Endothelial cell of umbilical vein (primary cell): ENCODE results near the gene WDR37. TPM values are rescaled to one million over a fixed set of nuclear protein-coding genes. Genes with fewer than 3 reads are reported as not detected.

Source experiments
- BruUV-seq: library from RNA; stranded (reverse); fragments of 400-500 nt; replicated peaks from 2 replicates; lab custom pipeline; 2021; lab: Mats Ljungman, UMichigan
- CTCF ChIA-PET: fragments of 300-600, 350-600 bp; sonication (Branson Sonifier 250); formaldehyde crosslinking; loops from one replicate; lab custom pipeline; 2021; ENCODE audit warnings: antibody characterized with exemption, inconsistent platforms; lab: Charles Lee
- POLR2A ChIA-PET: fragments of 300-600, 350-600 bp; sonication (Branson Sonifier 250); formaldehyde crosslinking; loops from one replicate; lab custom pipeline; 2021; ENCODE audit warnings: antibody characterized with exemption, inconsistent platforms; lab: Charles Lee
- DNase-seq: peaks from one replicate; pipeline ENCODE4 v3.0.0-alpha.2; 2011; ENCODE audit warnings: low read depth, low spot score
- FAIRE-seq: peaks from 2 replicates; lab custom pipeline; 2011; peaks lifted over from hg19 to GRCh38; lab: Jason Lieb, UNC
- H2AFZ ChIP-seq: 2 replicates; pipeline ENCODE4 v1.6.0; 2012; ENCODE audit warnings: low read depth, low read length, control low read depth, inconsistent platforms
- H3K27ac ChIP-seq: 2 replicates; pipeline ENCODE4 v1.5.1; 2011; ENCODE audit warnings: low read depth, mild to moderate bottlenecking, control low read depth, low read length, moderate library complexity; ENCODE audit not compliant: insufficient read depth
- H3K27me3 ChIP-seq, 2 experiments: 2 replicates each; pipeline versions ENCODE4 v1.6.0 to v1.6.1; 2011; ENCODE audit warnings: low read length in 2 of 2, mixed read lengths in 1 of 2; ENCODE audit not compliant: control insufficient read depth in 2 of 2, insufficient read depth in 2 of 2
- H3K36me3 ChIP-seq, 2 experiments: 2 replicates in 1 of 2; 3 replicates in 1 of 2; pipeline ENCODE4 v1.5.1; 2011; ENCODE audit warnings: low read length in 2 of 2, mild to moderate bottlenecking in 1 of 2, moderate library complexity in 1 of 2; ENCODE audit not compliant: control insufficient read depth in 2 of 2, insufficient read depth in 2 of 2; ENCODE audit errors: extremely low read depth in 1 of 2
- H3K4me1 ChIP-seq: 3 replicates; pipeline ENCODE4 v1.5.1; 2011; ENCODE audit warnings: mild to moderate bottlenecking, low read length; ENCODE audit not compliant: control insufficient read depth, insufficient read depth; ENCODE audit errors: extremely low read depth
- H3K4me2 ChIP-seq: 2 replicates; pipeline ENCODE4 v1.6.1; 2011; ENCODE audit warnings: low read length, control low read depth, mixed read lengths; ENCODE audit not compliant: insufficient read depth
- H3K4me3 ChIP-seq, 3 experiments: fragments of 200-600 bp in 1 of 3; sonication (generic), shearing (Covaris generic) in 1 of 3; replicated peaks in 1 of 3; 2 replicates each; pipeline ENCODE4 v1.5.1; 2011 to 2016; ENCODE audit warnings: control low read depth in 3 of 3, low read length in 3 of 3, mild to moderate bottlenecking in 2 of 3, inconsistent platforms in 1 of 3, low read depth in 1 of 3, moderate library complexity in 1 of 3; ENCODE audit not compliant: insufficient read depth in 1 of 3
- H3K79me2 ChIP-seq: 2 replicates; pipeline ENCODE4 v1.6.0; 2012; ENCODE audit warnings: low read length, inconsistent platforms; ENCODE audit not compliant: control insufficient read depth, insufficient read depth
- H3K9ac ChIP-seq: replicated peaks from 2 replicates; pipeline ENCODE3; 2011; ENCODE audit warnings: low read length, control low read depth; ENCODE audit not compliant: insufficient read depth; ENCODE audit errors: extremely low read depth
- H3K9me1 ChIP-seq: replicated peaks from 3 replicates; pipeline ENCODE4 v1.6.0; 2011; ENCODE audit warnings: mild to moderate bottlenecking, low read length; ENCODE audit not compliant: control insufficient read depth, insufficient read depth; ENCODE audit errors: extremely low read depth
- H3K9me3 ChIP-seq: replicated peaks from 2 replicates; pipeline ENCODE4 v1.5.1; 2012; ENCODE audit warnings: low read length, inconsistent platforms; ENCODE audit not compliant: control insufficient read depth, insufficient read depth
- H4K20me1 ChIP-seq: replicated peaks from 2 replicates; pipeline ENCODE3; 2011; ENCODE audit warnings: mild to moderate bottlenecking, low read length; ENCODE audit not compliant: control insufficient read depth, insufficient read depth; ENCODE audit errors: extremely low read depth
- CTCF ChIP-seq, 2 donors: IDR thresholded peaks; 1 replicate in 1 of 2; 2 replicates in 1 of 2; pipeline ENCODE4 v1.5.1; 2011; ENCODE audit warnings: low read length in 2 of 2, mild to moderate bottlenecking in 2 of 2, moderate library complexity in 2 of 2, control low read depth in 1 of 2, inconsistent platforms in 1 of 2, low read depth in 1 of 2; ENCODE audit not compliant: insufficient read depth in 1 of 2; ENCODE audit errors: extremely low read depth in 1 of 2
- EZH2 ChIP-seq: IDR thresholded peaks from 2 replicates; pipeline ENCODE4 v1.6.1; 2012; ENCODE audit warnings: borderline replicate concordance, low read depth, mild to moderate bottlenecking, moderate library complexity, low read length, inconsistent platforms; ENCODE audit not compliant: severe bottlenecking
- FOS ChIP-seq: IDR thresholded peaks from 2 replicates; pipeline ENCODE4 v1.6.1; 2011; ENCODE audit warnings: mild to moderate bottlenecking, low read length, moderate library complexity, borderline replicate concordance; ENCODE audit not compliant: insufficient read depth
- GATA2 ChIP-seq: IDR thresholded peaks from 2 replicates; pipeline ENCODE4 v1.7.0; 2011; ENCODE audit warnings: low read depth, mild to moderate bottlenecking, moderate library complexity, mixed read lengths, low read length; ENCODE audit not compliant: insufficient read length, insufficient read depth
- JUN ChIP-seq: IDR thresholded peaks from 2 replicates; pipeline ENCODE4 v1.6.1; 2011; ENCODE audit warnings: borderline replicate concordance, low read depth; ENCODE audit not compliant: insufficient read length, insufficient read depth
- MAX ChIP-seq: IDR thresholded peaks from 2 replicates; pipeline ENCODE4 v1.6.1; 2011; ENCODE audit not compliant: insufficient read depth, insufficient read length
- MYC ChIP-seq: IDR thresholded peaks from one replicate; pipeline ENCODE4 v1.6.1; 2011; ENCODE audit warnings: mild to moderate bottlenecking, low read depth, low read length
- POLR2A ChIP-seq: IDR thresholded peaks from 2 replicates; pipeline ENCODE4 v1.6.1; 2012; ENCODE audit warnings: low read depth, mild to moderate bottlenecking, control low read depth, low read length
- POLR2AphosphoS5 ChIP-seq: IDR thresholded peaks from 2 replicates; pipeline ENCODE4 v1.6.1; 2012; ENCODE audit warnings: low read depth, mild to moderate bottlenecking, control low read depth, low read length, moderate library complexity; ENCODE audit not compliant: insufficient read depth
- dilution Hi-C: fragments of 300-500 bp; cut with MboI; formaldehyde crosslinking; loops from one replicate; pipeline ENCODE4 v1.15.0; 2019; ENCODE audit warnings: low sequenced_read_pairs; ENCODE audit not compliant: extremely low pct_ligation_motif_present
- intact Hi-C: fragments of 100-400 bp; cut with micrococcal nuclease; formaldehyde crosslinking; loops from one replicate; pipeline ENCODE4 v1.10.0; 2022
- polyA plus RNA-seq, 4 experiments: library from polyadenylated mRNA; depleted of rRNA in 3 of 4; stranded (reverse) in 3 of 4; unstranded in 1 of 4; fragments of >200 nt; gene quantifications; 2 replicates each; pipeline versions ENCODE4 v1.2.1 to v1.2.3, GENCODE V29; 2011 to 2012; ENCODE audit warnings: missing spikeins in 1 of 4
- total RNA-seq: library from RNA; stranded (reverse); gene quantifications from 2 replicates; pipeline ENCODE4 v1.2.3, GENCODE V29; 2021

The WDR37 gene
- total and polyA plus RNA-seq, 2 donors (not counting 3 experiments of a cell fraction or from before 2014, with no cell fraction given): 21.7 to 25.5 TPM

GRCh38 chr10:1094112-1095057 lies 38.2 kb downstream of the WDR37 start:
- TF ChIP-seq EZH2 (no peak), FOS (no peak), CTCF (IDR thresholded peaks at IDR 0.05; ENCODE audit: extremely low read depth in 1 of 2, insufficient read depth in 1 of 2, low read depth in 1 of 2, low read length in 2 of 2) (no peak), MYC (no peak), MAX (no peak), JUN (no peak), POLR2A (no peak), GATA2 (no peak), POLR2AphosphoS5 (no peak)
- POLR2A ChIA-PET: no interaction called here
- Histone ChIP-seq H3K9me1 (no peaks in the 10 kb centered on the region), H3K9ac (no peak overlapping the region), H4K20me1 (no peaks in the 10 kb centered on the region), H3K4me1 (no peaks in the 10 kb centered on the region), H3K4me3 (no peak overlapping the region), H3K79me2 (no peaks in the 10 kb centered on the region), H3K9me3 (no peaks in the 10 kb centered on the region), H2AFZ (no peak overlapping the region), H3K4me2 (no peak overlapping the region), H3K36me3 (peaks cover 4 to 38% of the 10 kb centered on the region in 2 experiments), H3K27me3 (no peaks in the 10 kb centered on the region), H3K27ac (no peak overlapping the region)
- CTCF ChIA-PET: no interaction called here
- no peak for DNase-seq
- intact Hi-C loops (no loop called here), dilution Hi-C loops (no loop called here)
- no peak for FAIRE-seq
- BruUV-seq: no TSS peak
